ENCODE measurements around the gene EIF6.

EIF6 gene

DNA sequence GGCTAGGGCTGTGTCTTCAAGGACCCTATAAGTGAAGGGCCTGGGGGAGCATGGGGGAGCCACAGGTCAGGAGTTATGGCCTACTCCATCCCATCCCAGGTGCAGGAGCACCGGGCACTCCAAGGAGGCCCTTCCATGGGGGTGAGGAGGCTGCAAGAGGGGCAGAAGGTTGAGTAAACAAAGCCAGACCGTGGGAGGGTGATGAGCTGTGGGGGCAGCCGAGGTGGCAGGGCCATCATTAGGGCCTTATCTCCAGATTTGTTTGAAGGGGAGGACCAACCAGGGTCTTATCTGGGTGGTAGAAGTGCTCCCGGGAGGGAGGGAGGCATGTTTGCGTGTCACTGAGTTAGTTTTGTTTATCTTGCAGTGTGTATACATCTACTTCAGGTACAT, 9.7 kb upstream of the EIF6 start:
- TF ChIP-seq, protein P1, sequence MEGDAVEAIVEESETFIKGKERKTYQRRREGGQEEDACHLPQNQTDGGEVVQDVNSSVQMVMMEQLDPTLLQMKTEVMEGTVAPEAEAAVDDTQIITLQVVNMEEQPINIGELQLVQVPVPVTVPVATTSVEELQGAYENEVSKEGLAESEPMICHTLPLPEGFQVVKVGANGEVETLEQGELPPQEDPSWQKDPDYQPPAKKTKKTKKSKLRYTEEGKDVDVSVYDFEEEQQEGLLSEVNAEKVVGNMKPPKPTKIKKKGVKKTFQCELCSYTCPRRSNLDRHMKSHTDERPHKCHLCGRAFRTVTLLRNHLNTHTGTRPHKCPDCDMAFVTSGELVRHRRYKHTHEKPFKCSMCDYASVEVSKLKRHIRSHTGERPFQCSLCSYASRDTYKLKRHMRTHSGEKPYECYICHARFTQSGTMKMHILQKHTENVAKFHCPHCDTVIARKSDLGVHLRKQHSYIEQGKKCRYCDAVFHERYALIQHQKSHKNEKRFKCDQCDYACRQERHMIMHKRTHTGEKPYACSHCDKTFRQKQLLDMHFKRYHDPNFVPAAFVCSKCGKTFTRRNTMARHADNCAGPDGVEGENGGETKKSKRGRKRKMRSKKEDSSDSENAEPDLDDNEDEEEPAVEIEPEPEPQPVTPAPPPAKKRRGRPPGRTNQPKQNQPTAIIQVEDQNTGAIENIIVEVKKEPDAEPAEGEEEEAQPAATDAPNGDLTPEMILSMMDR (IDR thresholded peaks at IDR 0.05; ENCODE audit: borderline replicate concordance, control extremely low read depth, extremely low read depth, insufficient read depth, missing control alignments), result no peak
- in situ Hi-C loops (cut with MboI; ENCODE audit: low sequenced_read_pairs, unreplicated experiment), result no loop called here

DNA sequence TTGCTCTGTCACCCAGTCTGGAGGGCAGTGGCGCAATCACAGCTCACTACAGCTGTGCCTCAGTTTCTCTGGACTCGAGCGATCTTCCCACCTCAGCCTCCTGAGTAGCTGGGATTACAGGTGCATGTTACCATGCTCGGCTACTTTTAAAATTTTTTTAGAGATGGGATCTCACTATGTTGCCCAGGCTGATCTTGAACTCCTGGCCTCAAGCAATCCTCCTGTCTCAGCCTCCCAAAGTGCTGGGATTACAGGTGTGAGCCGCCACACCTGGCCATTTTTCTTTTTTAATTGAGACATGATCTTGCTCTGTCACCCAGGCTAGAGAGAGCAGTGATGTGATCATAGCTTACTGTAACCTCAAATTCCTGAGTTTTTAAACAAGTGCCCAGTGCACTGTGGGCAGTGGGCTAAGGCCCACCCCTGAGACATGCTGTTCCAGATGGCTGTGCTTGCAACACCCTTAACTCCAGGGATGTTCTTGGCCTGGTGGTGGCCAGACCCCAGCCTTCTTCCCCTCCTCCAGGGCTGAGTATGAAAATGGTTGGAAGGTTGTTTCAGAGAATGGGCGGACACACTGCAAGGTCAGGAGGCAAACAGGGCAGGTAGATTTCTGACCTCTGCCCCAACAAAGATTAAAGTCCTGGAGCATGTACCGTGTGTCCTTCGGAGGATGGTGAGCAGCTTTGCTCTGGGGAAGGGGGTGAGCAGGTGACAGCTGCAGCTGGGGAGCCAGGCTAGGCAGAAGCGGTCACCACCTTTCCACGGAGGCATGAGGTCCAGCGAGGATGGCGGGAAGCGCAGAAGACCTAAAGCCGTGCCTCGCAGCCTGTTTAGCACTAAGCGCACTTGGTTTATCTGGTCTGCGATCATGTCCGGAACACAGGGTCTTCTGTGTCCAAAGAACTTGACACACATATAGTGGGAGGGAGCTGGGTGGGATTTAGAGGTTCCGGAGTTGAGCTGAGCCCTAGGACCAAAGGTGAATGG, 9.0 kb upstream of the EIF6 start:
- TF ChIP-seq, protein P1 (IDR thresholded peaks at IDR 0.05; ENCODE audit: borderline replicate concordance, control extremely low read depth, extremely low read depth, insufficient read depth, missing control alignments), result no peak
- in situ Hi-C loops (cut with MboI; ENCODE audit: low sequenced_read_pairs, unreplicated experiment), result no loop called here
- no peak for DNase-seq (ENCODE audit: low spot score)

More for the DNA sequence above, 9.7 kb upstream of the EIF6 start:
- DNase-seq (ENCODE audit: low spot score), result no peak

DNA sequence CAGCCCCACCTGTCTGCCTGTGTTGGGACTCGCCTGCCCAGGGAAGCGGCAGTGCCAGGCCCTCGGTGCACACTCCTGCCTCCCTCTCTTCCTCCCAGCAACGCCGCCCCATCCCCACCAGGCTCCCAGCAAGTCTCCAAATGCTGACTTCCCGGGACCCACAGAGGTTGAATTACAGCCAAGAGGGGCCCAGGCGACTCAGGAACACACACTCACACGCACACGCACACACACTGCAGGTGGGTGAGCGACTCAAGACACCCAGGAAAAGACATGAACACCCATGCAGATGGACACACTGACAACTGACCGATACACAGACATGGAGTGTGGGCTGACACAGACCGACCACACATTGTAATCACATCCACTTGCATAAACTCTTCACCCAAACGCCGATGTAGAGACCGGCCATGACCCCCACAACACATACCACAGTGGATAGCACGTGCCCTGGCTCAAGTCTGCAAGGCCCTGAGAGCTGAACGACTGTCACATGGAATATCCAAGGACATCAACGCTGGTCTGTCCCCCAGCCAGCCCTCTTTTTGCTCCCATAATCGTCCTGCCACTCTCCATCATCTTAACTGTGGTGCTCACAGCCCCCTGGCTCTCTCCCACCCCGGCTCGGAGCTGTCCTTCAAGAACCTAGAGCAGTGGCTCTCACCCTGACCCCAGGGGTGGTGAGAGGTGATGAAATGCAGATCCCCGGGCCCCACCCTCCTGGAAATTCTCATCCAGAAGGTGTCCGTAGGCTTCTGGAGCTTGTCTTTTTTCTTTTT, 8.1 kb upstream of the EIF6 start:
- in situ Hi-C loops (cut with MboI; ENCODE audit: low sequenced_read_pairs, unreplicated experiment), result no loop called here
- TF ChIP-seq, protein P1 (IDR thresholded peaks at IDR 0.05; ENCODE audit: borderline replicate concordance, control extremely low read depth, extremely low read depth, insufficient read depth, missing control alignments), result no peak
- DNase-seq (ENCODE audit: low spot score), result no peak

DNA sequence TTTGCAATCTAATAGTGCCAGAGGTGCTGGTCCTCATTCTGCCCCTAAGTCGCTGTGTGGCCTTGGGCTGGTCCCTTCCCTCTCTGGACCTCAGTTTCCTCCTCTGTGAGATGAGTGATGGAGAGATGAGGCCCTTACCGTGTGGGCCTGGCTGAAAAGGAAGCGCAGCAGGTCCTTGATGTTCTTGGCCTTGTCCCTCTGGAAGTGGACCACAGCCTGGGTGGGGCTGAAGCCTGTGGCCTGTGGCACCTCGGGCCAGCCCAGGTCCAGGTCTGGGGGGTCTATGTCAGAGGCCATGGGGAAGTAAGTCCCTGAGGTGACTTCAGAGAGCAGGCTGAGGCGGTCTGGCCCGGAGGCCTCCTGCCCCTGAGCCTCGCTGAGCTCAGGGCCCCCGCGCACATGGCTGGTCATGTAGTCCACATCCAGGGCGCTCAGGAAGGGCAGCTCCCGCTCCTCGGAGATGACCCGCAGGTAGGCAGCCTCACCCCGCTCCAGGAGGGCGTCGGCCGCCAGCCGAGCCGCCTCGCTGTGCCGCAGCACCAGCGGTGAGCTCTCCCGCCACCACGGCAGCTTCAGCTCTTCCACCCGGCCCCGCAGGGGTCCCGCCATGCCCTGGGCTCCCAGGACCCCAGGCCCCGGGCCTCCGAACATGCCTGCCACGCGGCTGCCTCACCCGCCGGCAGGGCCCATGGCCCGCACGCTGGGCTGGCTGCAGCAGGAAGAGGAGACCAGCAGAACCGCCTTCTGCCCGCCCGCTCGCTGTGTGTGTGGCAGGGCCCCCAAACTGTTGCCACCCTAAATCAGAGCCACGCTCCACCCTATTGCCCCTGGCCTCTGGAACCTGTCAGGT, 7.3 kb upstream of the EIF6 start, which contains the start of gene FAM83C:
Gene FAM83C, minus strand, starts transcription at position 772 of the 850 bp plus-strand sequence. Its CDS starts 121 bp downstream, at position 651.
- no peak for DNase-seq (ENCODE audit: low spot score)
- TF ChIP-seq, protein P1 (IDR thresholded peaks at IDR 0.05; ENCODE audit: borderline replicate concordance, control extremely low read depth, extremely low read depth, insufficient read depth, missing control alignments), result no peak
- in situ Hi-C loops (cut with MboI; ENCODE audit: low sequenced_read_pairs, unreplicated experiment), result no loop called here

DNA sequence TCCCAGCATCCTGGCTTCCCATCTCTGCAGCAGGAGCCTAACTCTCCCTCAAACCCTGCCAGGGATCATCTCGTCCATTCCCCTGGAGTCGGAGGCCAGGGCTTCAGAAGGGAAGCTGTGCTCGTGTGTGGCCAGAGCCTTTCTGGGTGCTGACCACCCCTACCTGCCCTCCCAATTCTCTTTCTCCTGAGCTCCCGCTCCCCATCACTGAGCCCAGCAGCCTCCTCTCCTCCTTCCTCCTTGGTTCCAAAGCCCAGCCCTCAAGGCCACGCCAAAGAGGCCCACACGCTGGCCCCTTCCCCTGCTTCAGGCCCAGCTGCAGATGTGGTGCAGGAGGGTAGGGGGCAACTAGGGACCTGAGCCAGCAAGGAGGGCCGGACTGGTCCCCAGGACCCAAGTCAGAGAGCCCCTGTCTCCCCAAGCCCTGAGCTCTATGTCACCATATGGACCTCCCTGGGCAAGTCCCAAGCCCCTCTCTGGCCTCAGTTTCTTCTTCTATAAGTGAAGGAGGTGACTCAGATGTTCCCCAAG, 6.4 kb upstream of the EIF6 start:
- TF ChIP-seq, protein P1 (IDR thresholded peaks at IDR 0.05; ENCODE audit: borderline replicate concordance, control extremely low read depth, extremely low read depth, insufficient read depth, missing control alignments), result no peak
- no peak for DNase-seq (ENCODE audit: low spot score)
- in situ Hi-C loops (cut with MboI; ENCODE audit: low sequenced_read_pairs, unreplicated experiment), result no loop called here
